Activated T-cell treated with anti-CD3 and anti-CD28 coated beads, Interleukin-2, amount 50 U/mL, for 4 hours (primary cell): ENCODE measurements around the gene FARS2. TPM values are rescaled to one million over a fixed set of nuclear protein-coding genes. Genes with fewer than 3 reads are reported as not detected.

ENCODE experiments used
- ATAC-seq, 2 donors: fragments of 200-7000 bp; cut with Tn5 transposase; one replicate each; pipeline ENCODE4 v1.10.0; 2021
- DNase-seq: peaks from one replicate; pipeline ENCODE4 v3.0.0-alpha.2; 2020
- H3K27me3 Mint-ChIP-seq: one replicate; pipeline ENCODE4 v1.8.0; 2021; ENCODE audit warnings: low read depth, mixed read lengths
- H3K36me3 Mint-ChIP-seq: one replicate; pipeline ENCODE4 v1.8.0; 2022; ENCODE audit warnings: mixed read lengths; ENCODE audit not compliant: insufficient read depth
- H3K4me1 Mint-ChIP-seq: one replicate; pipeline ENCODE4 v1.8.0; 2021; ENCODE audit warnings: low read depth, mixed read lengths
- H3K4me3 Mint-ChIP-seq: one replicate; pipeline ENCODE4 v1.8.0; 2021; ENCODE audit warnings: mild to moderate bottlenecking, moderate library complexity, mixed read lengths
- H3K9me3 Mint-ChIP-seq: one replicate; pipeline ENCODE4 v1.8.0; 2021; ENCODE audit warnings: mixed read lengths
- total RNA-seq, 3 donors: library from RNA; stranded (reverse); gene quantifications; one replicate each; pipeline ENCODE4 v1.2.1, GENCODE V29; 2021

FARS2 gene
- total RNA-seq, 3 donors from 2014 or later: 28.3 to 31.0 (median 29.9) TPM

- H3K36me3 Mint-ChIP-seq: peaks cover 11% of the 10 kb centered on the region
- no peak overlapping the region for H3K4me3 Mint-ChIP-seq
- ATAC-seq (no peak), DNase-seq (no peak)
- no peaks in the 10 kb centered on the region for H3K27me3 Mint-ChIP-seq
- peaks cover 11% of the 10 kb centered on the region for H3K9me3 Mint-ChIP-seq
- H3K4me1 Mint-ChIP-seq: no peaks in the 10 kb centered on the region
These were observed 326.3 kb downstream of the FARS2 start for GRCh38 chr6:5587648-5588047.

- peaks cover 12% of the 10 kb centered on the region for H3K36me3 Mint-ChIP-seq
These were observed 328.3 kb downstream of the FARS2 start for GRCh38 chr6:5589422-5590141.

DNA sequence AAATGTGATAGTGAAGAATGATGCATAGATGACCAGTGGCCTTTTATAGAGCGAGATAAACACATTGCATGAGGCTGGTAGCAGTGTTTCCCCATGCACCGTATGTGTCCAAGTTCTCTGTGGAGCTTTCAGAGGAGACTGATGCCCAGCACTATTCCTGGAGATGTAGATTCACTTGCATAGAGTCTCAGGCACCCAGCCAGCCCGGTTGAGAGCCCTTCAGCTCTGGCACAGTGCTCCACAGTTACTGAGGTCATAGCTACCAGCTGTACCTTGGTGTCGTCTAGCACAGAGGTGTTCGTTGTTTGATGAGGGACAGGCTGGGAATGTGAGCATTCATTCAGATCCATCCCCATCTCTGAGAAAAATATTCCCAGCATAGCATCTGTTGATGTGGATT is 328.9 kb downstream of the FARS2 start:
- DNase-seq (no peak), ATAC-seq (no peak)
- Mint-ChIP-seq H3K4me1 (no peaks in the 10 kb centered on the region), H3K9me3 (peaks cover 11% of the 10 kb centered on the region), H3K4me3 (no peak overlapping the region), H3K27me3 (no peaks in the 10 kb centered on the region), H3K36me3 (peaks cover 12% of the 10 kb centered on the region)

More at GRCh38 chr6:5589422-5590141, 328.3 kb downstream of the FARS2 start:
- Mint-ChIP-seq H3K9me3 (peaks cover 11% of the 10 kb centered on the region), H3K27me3 (no peaks in the 10 kb centered on the region), H3K4me3 (no peak overlapping the region), H3K4me1 (no peaks in the 10 kb centered on the region)
- DNase-seq (no peak), ATAC-seq (no peak)

DNA sequence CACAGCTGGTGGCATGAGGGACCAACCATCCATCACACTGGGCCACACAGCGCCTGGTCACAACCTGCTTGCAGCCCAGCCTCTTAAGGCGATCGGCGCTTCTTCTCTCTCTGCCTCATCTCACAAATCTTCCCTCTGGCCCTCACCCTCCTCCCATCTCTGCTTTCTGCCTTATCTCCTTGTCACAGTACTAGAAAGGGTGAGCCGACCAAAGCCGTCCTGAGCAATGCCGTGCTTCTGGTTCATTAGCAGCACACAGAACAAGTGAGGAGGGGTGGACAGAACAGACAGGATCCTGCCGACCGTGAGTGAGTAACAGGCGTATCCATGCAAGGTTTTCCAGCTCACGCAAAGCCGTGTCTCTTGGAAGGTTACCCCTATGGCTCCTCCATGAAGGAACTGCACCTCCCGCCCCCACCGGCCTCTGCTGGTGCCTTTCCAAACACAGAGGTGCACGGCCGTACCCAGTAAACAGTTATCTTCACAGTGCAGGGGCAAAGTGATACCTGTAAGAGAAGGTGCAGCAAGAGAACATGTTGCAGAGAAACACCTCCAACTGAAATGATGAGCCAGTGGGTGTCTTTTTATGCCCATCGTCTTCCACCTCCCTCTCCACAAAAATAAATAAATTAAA is 331.7 kb downstream of the FARS2 start:
- H3K36me3 Mint-ChIP-seq: peaks cover 8% of the 10 kb centered on the region
- ATAC-seq (no peak), DNase-seq (no peak)
- no peaks in the 10 kb centered on the region for H3K27me3 Mint-ChIP-seq
- H3K4me3 Mint-ChIP-seq: no peak overlapping the region
- no peaks in the 10 kb centered on the region for H3K4me1 Mint-ChIP-seq
- no peaks in the 10 kb centered on the region for H3K9me3 Mint-ChIP-seq

DNA sequence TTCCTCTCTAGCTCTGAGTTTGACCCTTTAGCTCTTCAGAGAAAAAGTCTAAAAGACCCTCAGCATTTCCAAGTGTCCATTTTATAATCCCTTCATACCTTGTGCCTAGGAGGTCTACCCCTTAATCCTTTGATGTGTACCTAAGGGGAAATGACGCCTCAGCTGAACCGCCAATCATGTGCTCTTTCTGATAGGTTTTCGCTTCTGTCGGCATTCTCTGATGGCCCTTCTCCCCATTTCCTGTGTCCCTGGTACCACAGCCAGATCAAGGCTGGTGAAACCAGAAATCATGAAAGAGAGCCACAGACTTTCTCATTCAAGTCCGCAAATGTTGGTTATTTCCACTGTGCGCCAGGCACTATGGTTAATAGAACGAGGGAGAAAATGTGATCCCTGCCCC is 333.9 kb downstream of the FARS2 start:
- Mint-ChIP-seq H3K4me1 (no peaks in the 10 kb centered on the region), H3K9me3 (no peaks in the 10 kb centered on the region), H3K27me3 (no peaks in the 10 kb centered on the region), H3K36me3 (peaks cover 8% of the 10 kb centered on the region), H3K4me3 (no peak overlapping the region)
- no peak for DNase-seq
- no peak for ATAC-seq

- no peaks in the 10 kb centered on the region for H3K27me3 Mint-ChIP-seq
- DNase-seq (no peak), ATAC-seq (no peak)
- peaks cover 3% of the 10 kb centered on the region for H3K36me3 Mint-ChIP-seq
- no peak overlapping the region for H3K4me3 Mint-ChIP-seq
- H3K4me1 Mint-ChIP-seq: no peaks in the 10 kb centered on the region
- H3K9me3 Mint-ChIP-seq: no peaks in the 10 kb centered on the region
These were observed 336.1 kb downstream of the FARS2 start for GRCh38 chr6:5597413-5597812.

- no peak overlapping the region for H3K4me3 Mint-ChIP-seq
- H3K36me3 Mint-ChIP-seq: peaks cover 3% of the 10 kb centered on the region
- no peak for DNase-seq
- ATAC-seq: no peak
- no peaks in the 10 kb centered on the region for H3K27me3 Mint-ChIP-seq
- H3K9me3 Mint-ChIP-seq: no peaks in the 10 kb centered on the region
- no peaks in the 10 kb centered on the region for H3K4me1 Mint-ChIP-seq
These were observed 336.8 kb downstream of the FARS2 start for GRCh38 chr6:5598123-5598522.

DNA sequence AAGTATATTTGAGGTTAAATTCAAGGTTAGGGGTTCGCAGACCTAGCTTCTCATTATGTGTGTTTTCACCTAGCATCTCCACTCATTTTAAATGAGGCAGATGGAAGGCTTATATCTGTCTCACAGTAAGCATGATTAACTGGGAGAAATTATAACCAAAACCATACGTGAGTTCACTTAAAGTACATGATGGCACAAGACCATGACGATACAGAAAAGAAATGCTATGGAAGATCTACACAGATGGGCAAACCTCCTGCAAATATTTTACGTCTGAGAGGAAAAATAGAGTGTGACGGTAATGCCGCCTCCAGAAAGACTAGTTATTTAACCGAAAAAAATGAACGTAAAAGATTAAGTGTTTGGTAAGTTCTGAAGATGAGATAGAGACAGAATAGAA is 337.8 kb downstream of the FARS2 start:
- no peaks in the 10 kb centered on the region for H3K4me1 Mint-ChIP-seq
- no peak overlapping the region for H3K4me3 Mint-ChIP-seq
- peaks cover 2% of the 10 kb centered on the region for H3K36me3 Mint-ChIP-seq
- ATAC-seq: no peak
- no peak for DNase-seq
- H3K9me3 Mint-ChIP-seq: no peaks in the 10 kb centered on the region
- H3K27me3 Mint-ChIP-seq: no peaks in the 10 kb centered on the region

DNA sequence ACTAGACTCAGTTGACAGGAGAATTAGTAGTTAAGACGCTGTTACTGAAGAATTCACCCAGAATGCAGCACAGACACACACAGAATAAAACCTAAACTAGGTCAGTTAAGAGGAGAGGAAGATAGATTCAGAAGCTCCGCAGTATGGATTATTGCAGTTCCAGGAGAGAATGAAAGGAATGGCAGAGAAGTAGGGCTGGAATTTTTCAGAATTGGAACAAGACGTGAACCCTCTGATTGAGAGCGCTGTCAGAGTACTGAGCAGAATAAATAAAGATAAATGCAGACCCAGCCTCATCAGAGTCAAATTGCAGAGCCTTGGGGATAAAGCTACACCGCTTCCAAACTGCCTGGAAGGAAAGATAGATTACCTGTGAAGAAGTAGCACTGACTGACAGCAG is 344.6 kb downstream of the FARS2 start:
- no peak overlapping the region for H3K4me3 Mint-ChIP-seq
- H3K36me3 Mint-ChIP-seq: peaks cover 12% of the 10 kb centered on the region
- no peaks in the 10 kb centered on the region for H3K27me3 Mint-ChIP-seq
- no peaks in the 10 kb centered on the region for H3K4me1 Mint-ChIP-seq
- no peaks in the 10 kb centered on the region for H3K9me3 Mint-ChIP-seq
- DNase-seq: no peak
- no peak for ATAC-seq

- Mint-ChIP-seq H3K27me3 (no peaks in the 10 kb centered on the region), H3K4me3 (no peak overlapping the region), H3K9me3 (no peaks in the 10 kb centered on the region), H3K36me3 (peaks cover 12% of the 10 kb centered on the region), H3K4me1 (no peaks in the 10 kb centered on the region)
- ATAC-seq (no peak), DNase-seq (no peak)
These were observed 345.2 kb downstream of the FARS2 start for GRCh38 chr6:5606546-5606945.

GRCh38 chr6:5610640-5611039 is 349.3 kb downstream of the FARS2 start:
- Mint-ChIP-seq H3K4me1 (no peaks in the 10 kb centered on the region), H3K4me3 (no peak overlapping the region), H3K36me3 (peaks cover 31% of the 10 kb centered on the region), H3K27me3 (no peaks in the 10 kb centered on the region), H3K9me3 (no peaks in the 10 kb centered on the region)
- no peak for DNase-seq
- ATAC-seq: no peak

DNA sequence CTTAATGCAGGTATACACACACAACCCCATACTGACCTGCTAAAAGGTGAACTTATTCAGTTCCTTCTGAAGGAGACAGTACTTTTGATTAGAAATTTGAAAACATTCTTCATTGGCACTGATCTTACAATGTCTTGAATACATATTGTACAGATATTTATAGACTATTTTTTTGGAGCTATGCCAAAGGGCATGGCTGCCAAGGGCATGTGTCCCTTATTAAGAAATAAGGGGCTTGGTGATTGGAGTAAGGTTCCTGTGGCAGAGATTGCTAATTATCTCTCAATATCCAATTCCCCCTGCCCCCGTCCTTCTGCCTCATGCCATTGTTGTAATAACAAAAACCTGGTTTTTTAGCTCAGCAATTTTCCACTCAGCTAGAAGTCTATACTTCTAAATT is 355.9 kb downstream of the FARS2 start:
- ATAC-seq (no peak), DNase-seq (no peak)
- H3K4me1 Mint-ChIP-seq: peaks cover 20% of the 10 kb centered on the region
- peaks cover 26% of the 10 kb centered on the region for H3K36me3 Mint-ChIP-seq
- no peaks in the 10 kb centered on the region for H3K27me3 Mint-ChIP-seq
- H3K9me3 Mint-ChIP-seq: no peaks in the 10 kb centered on the region
- no peak overlapping the region for H3K4me3 Mint-ChIP-seq

- peak overlapping the region; percentile 14 for H3K4me3 Mint-ChIP-seq
- no peaks in the 10 kb centered on the region for H3K9me3 Mint-ChIP-seq
- H3K27me3 Mint-ChIP-seq: no peaks in the 10 kb centered on the region
- H3K36me3 Mint-ChIP-seq: peaks cover 18% of the 10 kb centered on the region
- peaks cover 22% of the 10 kb centered on the region for H3K4me1 Mint-ChIP-seq
- DNase-seq: peak; percentile 23
- peak; percentile 63 to 74 for ATAC-seq
These were observed 357.9 kb downstream of the FARS2 start for GRCh38 chr6:5619249-5619648.

DNA sequence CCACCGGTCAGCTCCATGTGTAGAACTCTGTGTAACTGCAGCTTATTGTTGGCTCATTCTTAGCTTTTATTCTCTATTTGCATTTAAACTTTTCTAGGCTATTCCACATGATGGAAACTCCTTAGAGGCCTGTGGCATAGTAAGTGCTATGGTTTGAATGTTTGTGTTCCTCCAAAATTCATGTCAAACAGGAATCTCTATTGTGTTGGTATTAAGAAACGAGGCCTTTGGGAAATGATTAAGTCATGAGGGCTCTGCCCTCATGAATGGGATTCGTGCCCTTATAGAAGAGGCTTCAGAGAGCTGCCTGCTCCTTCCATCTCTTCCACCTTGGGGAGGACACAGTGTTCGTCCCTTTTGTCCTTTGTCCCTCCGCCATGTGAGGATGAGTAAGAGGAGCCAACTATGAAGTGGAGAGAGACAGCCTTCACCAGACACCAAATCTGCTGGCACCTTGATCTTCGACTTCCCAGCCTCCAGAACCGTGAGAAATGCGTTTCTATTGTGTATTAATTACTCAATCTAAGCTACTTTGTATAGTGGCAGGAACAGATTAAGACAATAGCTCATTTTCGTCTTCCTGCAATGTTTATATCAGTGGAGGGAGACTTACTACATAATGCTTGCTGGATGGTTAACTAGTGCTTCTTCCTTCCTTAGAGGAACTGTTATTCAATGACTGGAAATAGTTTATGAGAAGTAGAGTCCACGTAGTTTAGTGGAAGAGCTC is 361.1 kb downstream of the FARS2 start:
- ATAC-seq (no peak), DNase-seq (no peak)
- no peaks in the 10 kb centered on the region for H3K27me3 Mint-ChIP-seq
- H3K4me1 Mint-ChIP-seq: peaks cover 44% of the 10 kb centered on the region
- H3K4me3 Mint-ChIP-seq: no peak overlapping the region
- H3K36me3 Mint-ChIP-seq: peaks cover 10% of the 10 kb centered on the region
- no peaks in the 10 kb centered on the region for H3K9me3 Mint-ChIP-seq

DNA sequence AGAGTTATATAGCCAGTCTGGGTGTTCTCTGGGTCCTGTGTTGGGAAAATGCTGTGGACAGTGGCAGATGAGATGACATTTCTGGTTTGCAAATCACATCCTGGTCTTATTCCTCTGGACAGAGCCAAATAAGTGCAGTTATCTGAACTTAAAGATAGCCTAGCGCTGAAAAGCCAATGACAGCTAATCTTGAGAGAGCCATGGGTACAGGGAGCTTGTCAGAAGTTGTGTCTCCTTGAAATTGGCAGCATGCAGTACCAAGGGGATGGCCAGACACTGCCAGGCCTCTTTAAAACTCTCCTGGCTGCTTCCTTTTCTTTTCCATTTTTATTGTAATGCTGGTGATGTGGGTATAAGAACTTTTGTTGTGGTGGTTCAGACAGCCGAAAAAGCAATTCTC is 362.5 kb downstream of the FARS2 start:
- no peaks in the 10 kb centered on the region for H3K9me3 Mint-ChIP-seq
- ATAC-seq (no peak), DNase-seq (no peak)
- H3K4me1 Mint-ChIP-seq: peaks cover 46% of the 10 kb centered on the region
- no peaks in the 10 kb centered on the region for H3K27me3 Mint-ChIP-seq
- H3K4me3 Mint-ChIP-seq: no peak overlapping the region
- peaks cover 10% of the 10 kb centered on the region for H3K36me3 Mint-ChIP-seq
